ENCODE measurements around the gene C2orf72. TPM values are rescaled to one million over a fixed set of nuclear protein-coding genes. Genes with fewer than 3 reads are reported as not detected.

The C2orf72 gene
- total and polyA plus RNA-seq, 11 donors, result 0.07 to 0.20 (median 0.08) TPM; not detected in 5

- intact Hi-C loops (cut with DNase I), result no loop called here
- H3K9me3 ChIP-seq, result no peaks in the 10 kb centered on the region
- H3K36me3 ChIP-seq, result no peaks in the 10 kb centered on the region
- WGBS, 4 donors, result 89 to 95% (median 91%) methylated on average over 7 of the region's 7 CpGs
- ATAC-seq (no peak), DNase-seq (no peak)
- no peak overlapping the region for H3K27ac ChIP-seq
- H3K4me3 ChIP-seq, result no peak overlapping the region
- TF ChIP-seq, protein P1, sequence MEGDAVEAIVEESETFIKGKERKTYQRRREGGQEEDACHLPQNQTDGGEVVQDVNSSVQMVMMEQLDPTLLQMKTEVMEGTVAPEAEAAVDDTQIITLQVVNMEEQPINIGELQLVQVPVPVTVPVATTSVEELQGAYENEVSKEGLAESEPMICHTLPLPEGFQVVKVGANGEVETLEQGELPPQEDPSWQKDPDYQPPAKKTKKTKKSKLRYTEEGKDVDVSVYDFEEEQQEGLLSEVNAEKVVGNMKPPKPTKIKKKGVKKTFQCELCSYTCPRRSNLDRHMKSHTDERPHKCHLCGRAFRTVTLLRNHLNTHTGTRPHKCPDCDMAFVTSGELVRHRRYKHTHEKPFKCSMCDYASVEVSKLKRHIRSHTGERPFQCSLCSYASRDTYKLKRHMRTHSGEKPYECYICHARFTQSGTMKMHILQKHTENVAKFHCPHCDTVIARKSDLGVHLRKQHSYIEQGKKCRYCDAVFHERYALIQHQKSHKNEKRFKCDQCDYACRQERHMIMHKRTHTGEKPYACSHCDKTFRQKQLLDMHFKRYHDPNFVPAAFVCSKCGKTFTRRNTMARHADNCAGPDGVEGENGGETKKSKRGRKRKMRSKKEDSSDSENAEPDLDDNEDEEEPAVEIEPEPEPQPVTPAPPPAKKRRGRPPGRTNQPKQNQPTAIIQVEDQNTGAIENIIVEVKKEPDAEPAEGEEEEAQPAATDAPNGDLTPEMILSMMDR (IDR thresholded peaks at IDR 0.05), result no peak
- no peak for TF ChIP-seq POLR2A (IDR thresholded peaks at IDR 0.05)
- H3K4me1 ChIP-seq, result peaks cover 0 to 5% (median 4%) of the 10 kb centered on the region in 12 donors
- peaks cover 7 to 71% (median 33%) of the 10 kb centered on the region in 9 donors for H3K27me3 ChIP-seq
Observed at GRCh38 chr2:230991598-230991997, 45.7 kb upstream of the C2orf72 start.

DNA sequence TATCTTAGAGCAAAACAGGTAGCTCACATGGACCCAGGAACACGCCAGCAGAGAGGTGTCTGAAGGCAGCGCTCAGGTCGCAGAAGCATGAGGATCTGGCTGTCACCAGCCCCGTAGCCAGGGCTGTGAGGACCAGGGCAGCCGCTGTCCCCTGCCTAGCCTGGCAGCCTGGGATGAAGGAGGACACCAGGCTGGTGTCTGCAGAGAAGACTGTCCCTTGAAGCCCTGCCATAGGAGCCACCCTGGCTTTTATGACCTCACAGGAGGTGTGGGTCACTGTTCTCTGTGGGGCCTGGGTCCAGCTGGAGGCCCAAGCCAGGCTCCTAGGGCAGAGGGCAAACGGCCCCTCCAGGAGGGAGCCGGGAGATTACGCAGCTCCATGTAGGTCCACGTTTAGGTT is 41.5 kb upstream of the C2orf72 start, which contains the start of gene SPATA3:
Gene SPATA3 (plus strand): TSS at position 301 of the 400 bp plus-strand sequence. CDS start 113 bp downstream, outside the sequence.
- Histone ChIP-seq H3K36me3 (no peaks in the 10 kb centered on the region), H3K9me3 (no peaks in the 10 kb centered on the region), H3K27ac (no peak within 1 kb of the TSS), H3K4me3 (no peak within 1 kb of the TSS), H3K27me3 (peaks cover 9 to 69% (median 33%) of the 10 kb centered on the region in 9 donors), H3K4me1 (no peaks in the 10 kb centered on the region)
- no peak for DNase-seq
- TF ChIP-seq, protein P1 (IDR thresholded peaks at IDR 0.05), result no peak
- TF ChIP-seq POLR2A (IDR thresholded peaks at IDR 0.05), result no peak
- no peak for ATAC-seq
- intact Hi-C loops (cut with DNase I), result no loop called here
- WGBS, 4 donors, result 82 to 91% (median 85%) methylated on average over 8 to 9 of the region's 9 CpGs

DNA sequence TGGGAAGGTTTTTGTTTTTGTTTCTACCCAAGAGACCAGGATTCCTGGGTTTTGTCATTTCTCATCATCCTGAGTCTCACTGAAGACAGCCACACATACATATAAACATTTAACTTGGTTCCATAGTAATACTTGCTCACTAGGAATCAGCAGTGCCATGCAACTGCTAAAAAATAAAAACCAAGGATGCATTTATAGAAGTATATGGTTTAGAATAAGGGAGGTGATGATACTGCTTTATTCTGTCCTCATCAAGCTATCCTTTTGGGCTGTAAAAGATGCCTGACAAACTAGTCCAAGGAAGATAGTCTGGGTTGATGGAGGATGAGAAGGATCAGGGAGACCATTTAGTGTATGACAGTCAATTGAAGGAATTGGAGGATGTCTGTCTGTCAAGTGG is 40.7 kb upstream of the C2orf72 start:
- ATAC-seq (no peak), DNase-seq (no peak)
- peaks cover 2 to 65% (median 26%) of the 10 kb centered on the region in 9 donors for H3K27me3 ChIP-seq
- no peak for TF ChIP-seq POLR2A (IDR thresholded peaks at IDR 0.05)
- TF ChIP-seq, protein P1 (IDR thresholded peaks at IDR 0.05), result no peak
- H3K36me3 ChIP-seq, result no peaks in the 10 kb centered on the region
- no peak overlapping the region for H3K4me3 ChIP-seq
- no peak overlapping the region for H3K27ac ChIP-seq
- H3K4me1 ChIP-seq, result no peaks in the 10 kb centered on the region
- intact Hi-C loops (cut with DNase I), result no loop called here
- no peaks in the 10 kb centered on the region for H3K9me3 ChIP-seq

DNA sequence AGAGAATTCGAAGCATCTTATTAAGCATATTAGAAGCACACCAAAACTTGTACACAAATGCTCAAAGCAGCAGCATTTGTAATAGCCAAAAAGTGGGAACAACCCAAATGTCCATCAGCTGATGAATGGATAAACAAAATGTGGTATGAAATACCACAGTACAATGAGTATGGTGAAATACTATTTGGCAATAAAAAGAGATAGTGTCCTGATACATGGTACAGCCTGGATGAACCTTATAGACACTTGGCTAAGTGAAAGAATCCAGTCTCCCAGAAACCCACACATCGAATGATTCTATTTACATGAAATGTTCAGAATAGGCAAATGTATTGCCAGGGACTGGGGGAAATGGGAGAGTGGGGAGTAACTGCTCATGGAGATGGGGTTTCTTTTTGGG is 38.4 kb upstream of the C2orf72 start:
- Histone ChIP-seq H3K9me3 (no peaks in the 10 kb centered on the region), H3K27me3 (peaks cover 2 to 57% (median 17%) of the 10 kb centered on the region in 9 donors), H3K36me3 (no peaks in the 10 kb centered on the region), H3K4me1 (no peaks in the 10 kb centered on the region), H3K4me3 (no peak overlapping the region), H3K27ac (no peak overlapping the region)
- intact Hi-C loops (cut with DNase I), result no loop called here
- DNase-seq, result no peak
- ATAC-seq, result no peak
- 89 to 96% (median 94%) methylated on average over 2 of the region's 2 CpGs for WGBS, 4 donors
- no peak for TF ChIP-seq POLR2A (IDR thresholded peaks at IDR 0.05)
- TF ChIP-seq, protein P1 (IDR thresholded peaks at IDR 0.05), result no peak

Data from heart left ventricle (tissue), 16 donors.